Activated naive CD4-positive, alpha-beta T cell (primary cell): Measurements from ENCODE around the gene DNAH3.
"Not testable (repeated sequence)": the region's sequence is repeated elsewhere in the genome, so short reads cannot be mapped to it uniquely, and the experiment has no call there.

Experiments used
- DNase-seq, 4 experiments: peaks; one replicate each; lab custom pipeline; 2025; lab: John Stamatoyannopoulos, UW

Gene DNAH3

GRCh38 chr16:21150375-21151001 is at the start of gene DNAH3:
Gene DNAH3 (minus strand): TSS chr16:21150846. CDS start chr16:21150319, 527 bp downstream.
- no peak for DNase-seq

GRCh38 chr16:21199607-21200218 is 49.1 kb upstream of the DNAH3 start:
- DNase-seq, result no peak

GRCh38 chr16:21197621-21198020 is 47.0 kb upstream of the DNAH3 start:
- DNase-seq, result no peak

GRCh38 chr16:21197112-21197511 is 46.5 kb upstream of the DNAH3 start:
- no peak for DNase-seq

GRCh38 chr16:21195330-21195729 is 44.7 kb upstream of the DNAH3 start:
- DNase-seq, result not testable (repeated sequence)

- no peak for DNase-seq
These were observed 44.2 kb upstream of the DNAH3 start for GRCh38 chr16:21194771-21195301.

- no peak for DNase-seq
These were observed 42.3 kb upstream of the DNAH3 start for GRCh38 chr16:21192991-21193390.

- no peak for DNase-seq
These were observed 40.0 kb upstream of the DNAH3 start for GRCh38 chr16:21190599-21190998.

- DNase-seq, result no peak
These were observed 39.4 kb upstream of the DNAH3 start for GRCh38 chr16:21190013-21190412.

- DNase-seq, result no peak
These were observed 38.7 kb upstream of the DNAH3 start for GRCh38 chr16:21189311-21189710.

GRCh38 chr16:21186326-21186691 is 35.7 kb upstream of the DNAH3 start:
- no peak for DNase-seq

- DNase-seq, result no peak
These were observed 35.1 kb upstream of the DNAH3 start for GRCh38 chr16:21185659-21186325.

- no peak for DNase-seq
These were observed 34.2 kb upstream of the DNAH3 start for GRCh38 chr16:21184834-21185233.

- no peak for DNase-seq
These were observed 33.3 kb upstream of the DNAH3 start for GRCh38 chr16:21183995-21184394.

- no peak for DNase-seq
These were observed 29.3 kb upstream of the DNAH3 start for GRCh38 chr16:21179983-21180365.

- no peak for DNase-seq
These were observed 28.7 kb upstream of the DNAH3 start for GRCh38 chr16:21179126-21179982.

GRCh38 chr16:21175397-21175796 is 24.8 kb upstream of the DNAH3 start:
- DNase-seq, result no peak

- no peak for DNase-seq
These were observed 22.0 kb upstream of the DNAH3 start for GRCh38 chr16:21172650-21173049.

GRCh38 chr16:21170116-21170515 is 19.5 kb upstream of the DNAH3 start:
- not testable (repeated sequence) for DNase-seq

- DNase-seq, result no peak
These were observed 18.8 kb upstream of the DNAH3 start for GRCh38 chr16:21169249-21169981.

- DNase-seq, result no peak
These were observed 17.4 kb upstream of the DNAH3 start for GRCh38 chr16:21167929-21168602.
